ENCODE measurements around the gene BEND4.

The BEND4 gene

GRCh38 chr4:42149004-42149403 is 3.5 kb downstream of the BEND4 start:
- no peaks in the 10 kb centered on the region for H4K20me1 ChIP-seq (ENCODE audit: insufficient read depth, low read length)
- H3K9ac ChIP-seq (ENCODE audit: low read length), result no peak overlapping the region; the same call in 1 of the 2 replicates
- H3K27me3 ChIP-seq (ENCODE audit: insufficient read depth, low read length), result no peaks in the 10 kb centered on the region
- H3F3A ChIP-seq (ENCODE audit: insufficient read depth, low read length), result no peaks in the 10 kb centered on the region
- H3K9me2 ChIP-seq (ENCODE audit: low read depth, low read length), result no peaks in the 10 kb centered on the region
- H3K79me2 ChIP-seq (ENCODE audit: insufficient read depth, low read length), result peaks cover 70% of the 10 kb centered on the region
- H3K36me3 ChIP-seq (ENCODE audit: insufficient read depth, low read length), result peaks cover 21% of the 10 kb centered on the region
- H3K4me1 ChIP-seq (ENCODE audit: insufficient read depth, low read length, severe bottlenecking), result peaks cover 47% of the 10 kb centered on the region
- H2AFZ ChIP-seq (ENCODE audit: low read length), result no peak overlapping the region
- H3K4me2 ChIP-seq (ENCODE audit: low read length), result peak overlapping the region; percentile 78
- TF ChIP-seq, protein P1, sequence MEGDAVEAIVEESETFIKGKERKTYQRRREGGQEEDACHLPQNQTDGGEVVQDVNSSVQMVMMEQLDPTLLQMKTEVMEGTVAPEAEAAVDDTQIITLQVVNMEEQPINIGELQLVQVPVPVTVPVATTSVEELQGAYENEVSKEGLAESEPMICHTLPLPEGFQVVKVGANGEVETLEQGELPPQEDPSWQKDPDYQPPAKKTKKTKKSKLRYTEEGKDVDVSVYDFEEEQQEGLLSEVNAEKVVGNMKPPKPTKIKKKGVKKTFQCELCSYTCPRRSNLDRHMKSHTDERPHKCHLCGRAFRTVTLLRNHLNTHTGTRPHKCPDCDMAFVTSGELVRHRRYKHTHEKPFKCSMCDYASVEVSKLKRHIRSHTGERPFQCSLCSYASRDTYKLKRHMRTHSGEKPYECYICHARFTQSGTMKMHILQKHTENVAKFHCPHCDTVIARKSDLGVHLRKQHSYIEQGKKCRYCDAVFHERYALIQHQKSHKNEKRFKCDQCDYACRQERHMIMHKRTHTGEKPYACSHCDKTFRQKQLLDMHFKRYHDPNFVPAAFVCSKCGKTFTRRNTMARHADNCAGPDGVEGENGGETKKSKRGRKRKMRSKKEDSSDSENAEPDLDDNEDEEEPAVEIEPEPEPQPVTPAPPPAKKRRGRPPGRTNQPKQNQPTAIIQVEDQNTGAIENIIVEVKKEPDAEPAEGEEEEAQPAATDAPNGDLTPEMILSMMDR (IDR thresholded peaks at IDR 0.05; ENCODE audit: low read length), result no peak
- TF ChIP-seq EZH2 (IDR thresholded peaks at IDR 0.05; ENCODE audit: borderline replicate concordance, low read length), result no peak
- no peak overlapping the region for H3K27ac ChIP-seq (ENCODE audit: low read depth, low read length, poor library complexity, severe bottlenecking)
- H3K4me3 ChIP-seq (ENCODE audit: low read depth, low read length, poor library complexity, severe bottlenecking), result peak overlapping the region; percentile 78
- H3K9me3 ChIP-seq (ENCODE audit: low read length), result no peaks in the 10 kb centered on the region

DNA sequence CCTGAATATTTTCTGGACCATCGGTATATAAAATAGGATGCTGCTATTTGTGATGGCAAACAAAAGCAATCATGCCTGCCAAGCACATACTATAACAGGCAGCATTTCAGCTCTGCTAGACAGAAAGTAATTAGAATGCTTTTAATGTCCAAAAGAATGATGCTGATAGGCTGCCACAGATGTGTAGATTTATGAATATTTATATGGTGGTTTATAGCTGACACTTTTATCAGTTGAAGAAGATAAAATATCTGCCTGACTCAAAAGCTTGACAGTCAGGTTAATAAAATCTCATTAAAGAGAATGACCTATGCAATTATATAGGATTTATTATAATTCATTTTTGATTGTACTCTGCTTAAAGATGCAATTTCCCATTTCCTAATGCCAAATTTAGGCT is 4.0 kb downstream of the BEND4 start:
- no peaks in the 10 kb centered on the region for H3K9me3 ChIP-seq (ENCODE audit: low read length)
- no peaks in the 10 kb centered on the region for H3F3A ChIP-seq (ENCODE audit: insufficient read depth, low read length)
- H3K4me3 ChIP-seq (ENCODE audit: low read depth, low read length, poor library complexity, severe bottlenecking), result peak overlapping the region; percentile 78
- no peaks in the 10 kb centered on the region for H4K20me1 ChIP-seq (ENCODE audit: insufficient read depth, low read length)
- H3K79me2 ChIP-seq (ENCODE audit: insufficient read depth, low read length), result peaks cover 70% of the 10 kb centered on the region
- no peak overlapping the region for H3K27ac ChIP-seq (ENCODE audit: low read depth, low read length, poor library complexity, severe bottlenecking)
- H3K4me2 ChIP-seq (ENCODE audit: low read length), result peak overlapping the region; percentile 78
- peaks cover 42% of the 10 kb centered on the region for H3K4me1 ChIP-seq (ENCODE audit: insufficient read depth, low read length, severe bottlenecking)
- no peaks in the 10 kb centered on the region for H3K9me2 ChIP-seq (ENCODE audit: low read depth, low read length)
- H3K27me3 ChIP-seq (ENCODE audit: insufficient read depth, low read length), result no peaks in the 10 kb centered on the region
- H2AFZ ChIP-seq (ENCODE audit: low read length), result no peak overlapping the region
- no peak overlapping the region for H3K9ac ChIP-seq (ENCODE audit: low read length)
- no peak for TF ChIP-seq EZH2 (IDR thresholded peaks at IDR 0.05; ENCODE audit: borderline replicate concordance, low read length)
- TF ChIP-seq, protein P1 (IDR thresholded peaks at IDR 0.05; ENCODE audit: low read length), result no peak
- H3K36me3 ChIP-seq (ENCODE audit: insufficient read depth, low read length), result peaks cover 27% of the 10 kb centered on the region

- Histone ChIP-seq H3K79me2 (ENCODE audit: insufficient read depth, low read length) (peaks cover 63% of the 10 kb centered on the region), H3F3A (ENCODE audit: insufficient read depth, low read length) (no peaks in the 10 kb centered on the region), H3K9me2 (ENCODE audit: low read depth, low read length) (no peaks in the 10 kb centered on the region), H4K20me1 (ENCODE audit: insufficient read depth, low read length) (no peaks in the 10 kb centered on the region), H3K27me3 (ENCODE audit: insufficient read depth, low read length) (no peaks in the 10 kb centered on the region), H3K4me2 (ENCODE audit: low read length) (no peak overlapping the region), H2AFZ (ENCODE audit: low read length) (no peak overlapping the region), H3K9me3 (ENCODE audit: low read length) (no peaks in the 10 kb centered on the region), H3K27ac (ENCODE audit: low read depth, low read length, poor library complexity, severe bottlenecking) (no peak overlapping the region), H3K4me3 (ENCODE audit: low read depth, low read length, poor library complexity, severe bottlenecking) (no peak overlapping the region), H3K4me1 (ENCODE audit: insufficient read depth, low read length, severe bottlenecking) (peaks cover 19% of the 10 kb centered on the region), H3K9ac (ENCODE audit: low read length) (no peak overlapping the region), H3K36me3 (ENCODE audit: insufficient read depth, low read length) (peaks cover 68% of the 10 kb centered on the region)
- TF ChIP-seq, protein P1 (IDR thresholded peaks at IDR 0.05; ENCODE audit: low read length), result no peak
- TF ChIP-seq EZH2 (IDR thresholded peaks at IDR 0.05; ENCODE audit: borderline replicate concordance, low read length), result no peak
These were observed 8.4 kb downstream of the BEND4 start for GRCh38 chr4:42144028-42144427.
